ENCODE results near the gene CD300LG. TPM values are rescaled to one million over a fixed set of nuclear protein-coding genes. Genes with fewer than 3 reads are reported as not detected.

CD300LG gene
- total and polyA plus RNA-seq, 12 donors, result 0.78 to 7.3 (median 2.4) TPM

GRCh38 chr17:43875476-43876147 is 28.6 kb downstream of the CD300LG start:
- intact Hi-C loops (cut with DNase I), result loop anchor here in 1 of 2 donors (10.0 kb wide), 1 partner anchor 119 kb away; no protein-coding TSS in a partner anchor
- no peak overlapping the region for H3K4me3 ChIP-seq
- 81 to 94% (median 86%) methylated on average over 3 of the region's 3 CpGs for WGBS, 4 donors

DNA sequence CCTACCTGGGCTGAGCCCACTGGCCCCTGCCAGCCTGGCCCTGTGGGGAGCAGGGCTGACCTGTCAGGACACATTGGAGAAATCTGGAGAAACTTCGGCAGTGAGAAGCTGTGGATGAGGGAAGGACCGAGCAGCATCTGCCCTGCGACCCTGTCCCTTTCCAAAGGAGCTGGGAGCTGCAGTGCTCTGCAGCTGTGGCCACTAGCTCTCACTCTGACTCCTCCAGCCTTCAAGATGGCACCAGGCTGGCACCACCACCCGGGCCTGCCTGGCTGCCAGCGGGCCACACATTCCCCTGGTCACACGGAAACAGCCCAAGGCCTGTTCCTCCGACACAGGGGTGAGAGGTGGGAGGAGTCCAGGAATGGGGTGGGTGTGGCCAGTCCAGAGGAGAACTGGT is 30.1 kb downstream of the CD300LG start:
- H3K27me3 ChIP-seq, result no peaks in the 10 kb centered on the region
- 71 to 86% (median 81%) methylated on average over 7 of the region's 7 CpGs for WGBS, 4 donors
- no peaks in the 10 kb centered on the region for H3K36me3 ChIP-seq (replicated peaks in 1 of 2)
- H3K27ac ChIP-seq, result no peak overlapping the region
- no peak for TF ChIP-seq POLR2A (IDR thresholded peaks at IDR 0.05)
- TF ChIP-seq, protein P1, sequence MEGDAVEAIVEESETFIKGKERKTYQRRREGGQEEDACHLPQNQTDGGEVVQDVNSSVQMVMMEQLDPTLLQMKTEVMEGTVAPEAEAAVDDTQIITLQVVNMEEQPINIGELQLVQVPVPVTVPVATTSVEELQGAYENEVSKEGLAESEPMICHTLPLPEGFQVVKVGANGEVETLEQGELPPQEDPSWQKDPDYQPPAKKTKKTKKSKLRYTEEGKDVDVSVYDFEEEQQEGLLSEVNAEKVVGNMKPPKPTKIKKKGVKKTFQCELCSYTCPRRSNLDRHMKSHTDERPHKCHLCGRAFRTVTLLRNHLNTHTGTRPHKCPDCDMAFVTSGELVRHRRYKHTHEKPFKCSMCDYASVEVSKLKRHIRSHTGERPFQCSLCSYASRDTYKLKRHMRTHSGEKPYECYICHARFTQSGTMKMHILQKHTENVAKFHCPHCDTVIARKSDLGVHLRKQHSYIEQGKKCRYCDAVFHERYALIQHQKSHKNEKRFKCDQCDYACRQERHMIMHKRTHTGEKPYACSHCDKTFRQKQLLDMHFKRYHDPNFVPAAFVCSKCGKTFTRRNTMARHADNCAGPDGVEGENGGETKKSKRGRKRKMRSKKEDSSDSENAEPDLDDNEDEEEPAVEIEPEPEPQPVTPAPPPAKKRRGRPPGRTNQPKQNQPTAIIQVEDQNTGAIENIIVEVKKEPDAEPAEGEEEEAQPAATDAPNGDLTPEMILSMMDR (IDR thresholded peaks at IDR 0.05), result no peak
- H3K4me3 ChIP-seq, result no peak overlapping the region
- peaks cover 3 to 6% of the 10 kb centered on the region in 2 donors for H3K4me1 ChIP-seq (replicated peaks in 1 of 2)
- no peak for DNase-seq
- no peaks in the 10 kb centered on the region for H3K9me3 ChIP-seq (replicated peaks in 1 of 3)
- intact Hi-C loops (cut with DNase I), result loop anchor here in 1 of 2 donors (10.0 kb wide), 1 partner anchor 118 kb away; no protein-coding TSS in a partner anchor

More at GRCh38 chr17:43875476-43876147, 28.6 kb downstream of the CD300LG start:
- Histone ChIP-seq H3K27ac (no peak overlapping the region), H3K36me3 (replicated peaks in 1 of 2) (no peaks in the 10 kb centered on the region), H3K9me3 (replicated peaks in 1 of 3) (no peaks in the 10 kb centered on the region), H3K27me3 (no peaks in the 10 kb centered on the region), H3K4me1 (replicated peaks in 1 of 2) (peaks cover 3 to 6% of the 10 kb centered on the region in 2 donors)
- TF ChIP-seq POLR2A (IDR thresholded peaks at IDR 0.05), result no peak
- TF ChIP-seq, protein P1 (IDR thresholded peaks at IDR 0.05), result no peak
- DNase-seq, result no peak

GRCh38 chr17:43877451-43878155 is 30.6 kb downstream of the CD300LG start:
- DNase-seq, result no peak
- Histone ChIP-seq H3K9me3 (replicated peaks in 1 of 3) (no peaks in the 10 kb centered on the region), H3K4me1 (replicated peaks in 1 of 2) (peaks cover 3 to 6% of the 10 kb centered on the region in 2 donors), H3K36me3 (replicated peaks in 1 of 2) (no peaks in the 10 kb centered on the region), H3K4me3 (no peak overlapping the region), H3K27ac (no peak overlapping the region), H3K27me3 (no peaks in the 10 kb centered on the region)
- intact Hi-C loops (cut with DNase I), result loop anchor here in 1 of 2 donors (10.0 kb wide), 1 partner anchor 117 kb away; no protein-coding TSS in a partner anchor
- TF ChIP-seq POLR2A (IDR thresholded peaks at IDR 0.05), result no peak
- TF ChIP-seq, protein P1 (IDR thresholded peaks at IDR 0.05), result no peak
- 92 to 100% (median 94%) methylated on average over 3 to 10 of the region's 10 CpGs for WGBS, 4 donors

Measured in adrenal gland (tissue), 12 donors.